Pancreas (tissue), 10 donors: ENCODE measurements around the gene FYB1. TPM values are rescaled to one million over a fixed set of nuclear protein-coding genes. Genes with fewer than 3 reads are reported as not detected.
A peak's percentile ranks its signal among the peaks of the same experiment; 100 is the strongest.

Source experiments
- ATAC-seq, 4 donors: fragments of 200-7000 bp; cut with Tn5 transposase; one replicate each; pipeline versions ENCODE4 v1.8.0 to v1.9.1; 2020; ENCODE audit warnings: mild to moderate bottlenecking in 4 of 4, moderate library complexity in 4 of 4
- DNase-seq, 6 donors: peaks; one replicate each; pipeline ENCODE4 v3.0.0-alpha.2; 2020
- FAIRE-seq: peaks from 2 replicates; lab custom pipeline; 2012; peaks lifted over from hg19 to GRCh38; lab: Jason Lieb, UNC
- H3K27ac ChIP-seq, 4 donors: fragments of 200-600 bp; sonication (generic); 1 replicate in 3 of 4; 2 replicates in 1 of 4; pipeline versions ENCODE4 v1.5.0 to v1.8.0; 2020
- H3K27me3 ChIP-seq, 4 donors: fragments of 200-600 bp; one replicate each; pipeline ENCODE4 v1.8.0; 2021
- H3K36me3 ChIP-seq, 3 donors: fragments of 200-600 bp; sonication (generic) in 1 of 3; one replicate each; pipeline versions ENCODE4 v1.5.0 to v1.8.0; 2020 to 2021
- H3K4me1 ChIP-seq, 3 donors: fragments of 200-600 bp; one replicate each; pipeline ENCODE4 v1.8.0; 2021
- H3K4me3 ChIP-seq, 4 donors: fragments of 200-600 bp; sonication (generic) in 2 of 4; one replicate each; pipeline versions ENCODE4 v1.5.0 to v1.8.0; 2020 to 2021
- H3K9me3 ChIP-seq, 4 donors: fragments of 200-600 bp; one replicate each; pipeline ENCODE4 v1.8.0; 2021
- CTCF ChIP-seq, 4 donors: fragments of 200-600 bp; sonication (generic) in 3 of 4; IDR thresholded peaks; one replicate each; pipeline versions ENCODE4 v1.5.0 to v1.8.0; 2021; ENCODE audit warnings: antibody characterized with exemption in 4 of 4
- WGBS, 2 donors: extraction: QIAGEN DNeasy Blood & Tissue Kit; methylation state at CpG; one replicate each; pipeline ENCODE4 v1.1.7; 2013; 5-methylcytosine and 5-hydroxymethylcytosine counted together
- intact Hi-C, 3 donors: fragments of 100-400 bp; cut with DNase I; formaldehyde crosslinking; loops; one replicate each; pipeline versions ENCODE4 v1.11.1 to v1.14.2; 2022
- polyA plus RNA-seq, 2 donors: library from polyadenylated mRNA; stranded (reverse); fragments of 200-250 nt; gene quantifications; one replicate each; pipeline ENCODE4 v1.2.3, GENCODE V29; 2013
- total RNA-seq, 6 donors: library from RNA; stranded (reverse); fragmentation: NEBNext Ultra II Directional in 4 of 6; extraction: Animal tissue kit (Norgen Biotek cat#: 25700) in 4 of 6; gene quantifications; one replicate each; pipeline versions ENCODE4 v1.2.1 to v1.2.4, GENCODE V29; 2021 to 2023
- donor health status: healthy with polysubstance abuse.
- donor health status: DM: no; HTN: no; CAD: no; lungs with moderate emphysema.
- donor health status: DM: no; HTN: no; CAD: no.
- donor health status: control.
- donor health status: control.
- donor health status: Bipolar disorder and iron deficiency.
- donor health status: DM: yes; HTN: yes; CAD: no.
- donor health status: DM: no; HTN: no; CAD: no.
- donor health status: DM: no; HTN: no; CAD: no.
- donor health status: DM: yes; HTN: yes; CAD: no.

FYB1 gene
- total and polyA plus RNA-seq, 8 donors: 0.49 to 16.9 (median 1.6) TPM

DNA sequence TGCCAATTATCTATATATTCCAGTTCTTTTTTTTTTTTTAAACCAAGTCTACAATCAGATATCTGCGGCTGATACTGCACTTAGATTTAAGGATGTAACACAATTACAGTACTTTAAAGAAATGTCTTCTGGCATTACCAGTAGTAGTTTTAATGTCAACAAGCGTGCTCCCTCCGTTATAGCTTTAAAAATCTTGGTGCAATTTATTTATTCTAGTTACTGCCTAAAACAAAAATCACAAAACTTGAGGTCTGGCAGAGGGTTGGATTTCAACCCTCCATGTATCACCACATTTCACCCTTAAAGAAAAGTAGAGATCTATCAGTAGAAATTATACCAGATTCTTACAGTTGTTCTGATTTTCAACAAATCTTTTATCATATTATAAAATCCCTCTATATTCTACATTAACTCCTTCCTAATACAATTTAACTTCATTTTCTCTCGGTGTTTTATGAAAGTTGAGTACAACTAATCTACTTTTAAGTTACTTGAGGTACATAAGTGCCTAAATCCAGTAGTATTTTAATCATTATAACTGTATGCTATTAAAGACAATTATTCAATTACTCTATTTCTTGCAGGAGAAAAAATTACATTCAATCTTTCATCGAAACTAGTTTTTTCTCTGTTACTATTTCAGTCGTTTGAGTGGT lies 143.1 kb downstream of the FYB1 start:
- Histone ChIP-seq H3K9me3 (no peaks in the 10 kb centered on the region), H3K27ac (peak overlapping the region in 2 of 4 donors; percentile 16 to 44), H3K36me3 (no peaks in the 10 kb centered on the region), H3K27me3 (no peaks in the 10 kb centered on the region), H3K4me1 (peaks cover 5 to 19% (median 14%) of the 10 kb centered on the region in 3 donors), H3K4me3 (no peak overlapping the region)
- intact Hi-C loops: loop anchor here in 1 of 3 donors (10.0 kb wide), 1 partner anchor 51 kb away; no protein-coding TSS in a partner anchor
- ATAC-seq (no peak), DNase-seq (no peak), FAIRE-seq (no peak)
- 71 to 79% methylated on average over 6 of the region's 6 CpGs for WGBS, 2 donors
- no peak for TF ChIP-seq CTCF (IDR thresholded peaks at IDR 0.05)

- 0 to 1% methylated on average over 71 to 94 of the region's 94 CpGs for WGBS, 2 donors
- peak within 1 kb of the TSS; percentile 77 to 94 (median 90) for H3K4me3 ChIP-seq
- H3K9me3 ChIP-seq: no peaks in the 10 kb centered on the region
- DNase-seq (peak; percentile 84 to 96 (median 90)), FAIRE-seq (no peak), ATAC-seq (peak; percentile 88 to 94 (median 94))
- no peaks in the 10 kb centered on the region for H3K27me3 ChIP-seq
- H3K36me3 ChIP-seq: no peaks in the 10 kb centered on the region
- TF ChIP-seq CTCF (IDR thresholded peaks at IDR 0.05): no peak
- peak within 1 kb of the TSS; percentile 92 to 99 (median 98) for H3K27ac ChIP-seq
- intact Hi-C loops: loop anchor here in 1 of 3 donors (10.0 kb wide), 1 partner anchor 49 kb away; no protein-coding TSS in a partner anchor
- peaks cover 9 to 15% (median 14%) of the 10 kb centered on the region in 3 donors for H3K4me1 ChIP-seq
Observed at GRCh38 chr5:39074017-39074814, 145.1 kb downstream of the FYB1 start, which contains the start of gene RICTOR. TSS of gene RICTOR (minus strand) at chr5:39074399. CDS start at chr5:39074377, 22 bp downstream.

DNA sequence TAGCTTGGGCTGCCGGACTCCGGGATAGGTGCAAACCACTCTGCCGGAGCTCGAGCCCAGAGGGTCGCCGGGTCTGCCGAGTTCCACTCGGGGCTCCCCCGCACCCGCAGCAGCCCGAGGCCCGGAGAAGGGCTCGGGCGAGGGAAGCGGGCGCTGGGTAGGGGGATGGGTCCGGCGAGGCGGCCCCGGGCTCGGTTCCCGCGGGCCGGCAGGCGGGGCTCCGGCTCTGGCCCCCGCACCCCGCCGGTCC lies 145.7 kb downstream of the FYB1 start:
- Histone ChIP-seq H3K36me3 (no peaks in the 10 kb centered on the region), H3K4me3 (peak overlapping the region; percentile 77 to 94 (median 90)), H3K27me3 (no peaks in the 10 kb centered on the region), H3K27ac (peak overlapping the region; percentile 92 to 99 (median 98)), H3K4me1 (peaks cover 9 to 15% (median 14%) of the 10 kb centered on the region in 3 donors), H3K9me3 (no peaks in the 10 kb centered on the region)
- ATAC-seq: peak; percentile 55 to 66 (median 60)
- no peak for TF ChIP-seq CTCF (IDR thresholded peaks at IDR 0.05)
- DNase-seq: peak in 2 of 6 donors; percentile 51 to 79
- intact Hi-C loops: loop anchor here in 1 of 3 donors (10.0 kb wide), 1 partner anchor 49 kb away; no protein-coding TSS in a partner anchor
- WGBS, 2 donors: 0 to 1% methylated on average over 22 to 29 of the region's 29 CpGs
- FAIRE-seq: no peak

DNA sequence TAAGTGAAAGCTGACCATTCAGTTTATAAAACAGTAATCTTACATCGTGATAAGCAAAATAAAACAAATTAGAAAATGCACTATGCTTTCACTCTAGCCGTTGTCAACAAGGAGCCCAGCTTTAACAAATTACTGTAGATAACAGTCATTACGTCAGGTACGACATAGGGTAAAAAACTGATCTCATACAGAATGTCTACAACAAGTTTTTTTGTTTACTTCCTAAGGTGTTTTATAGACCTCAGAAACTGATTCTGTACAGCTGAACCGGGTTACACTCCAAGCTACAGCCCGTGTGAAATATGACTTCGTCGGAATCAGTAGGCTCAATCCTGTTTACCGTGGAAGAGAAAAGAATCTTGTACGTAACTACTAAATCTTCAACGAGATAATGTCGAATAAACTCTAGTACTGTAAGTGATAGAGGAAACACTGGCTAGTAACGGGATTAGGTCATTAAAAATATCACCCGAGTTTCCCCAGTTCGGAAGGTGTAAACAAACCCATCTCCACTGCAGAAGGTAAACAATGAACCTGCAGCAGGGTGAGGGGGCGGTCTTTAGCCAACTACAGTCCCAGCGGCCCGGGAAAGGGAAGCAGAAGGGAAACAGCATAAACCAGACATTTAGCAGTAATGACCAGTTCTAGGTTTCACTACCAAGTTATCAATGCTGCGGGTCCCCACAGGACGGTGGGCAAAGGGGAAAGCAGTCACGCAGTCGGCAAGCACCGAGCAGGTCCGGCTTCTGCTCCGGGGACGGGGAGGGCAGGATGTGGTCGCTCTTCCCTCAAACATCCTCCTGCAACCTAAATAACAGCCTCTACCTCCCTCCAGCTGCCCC lies 146.2 kb downstream of the FYB1 start:
- FAIRE-seq (no peak), ATAC-seq (peak; percentile 15 to 54 (median 42)), DNase-seq (peak in 5 of 6 donors; percentile 20 to 70 (median 34))
- intact Hi-C loops: loop anchor here in 1 of 3 donors (10.0 kb wide), 1 partner anchor 48 kb away; no protein-coding TSS in a partner anchor
- peaks cover 9 to 15% (median 14%) of the 10 kb centered on the region in 3 donors for H3K4me1 ChIP-seq
- no peaks in the 10 kb centered on the region for H3K27me3 ChIP-seq
- 1 to 2% methylated on average over 27 of the region's 27 CpGs for WGBS, 2 donors
- H3K36me3 ChIP-seq: no peaks in the 10 kb centered on the region
- no peaks in the 10 kb centered on the region for H3K9me3 ChIP-seq
- H3K4me3 ChIP-seq: peak overlapping the region; percentile 77 to 94 (median 90)
- TF ChIP-seq CTCF (IDR thresholded peaks at IDR 0.05): no peak
- peak overlapping the region; percentile 92 to 99 (median 98) for H3K27ac ChIP-seq
